ENCODE data around the gene DCXR. TPM values are rescaled to one million over a fixed set of nuclear protein-coding genes. Genes with fewer than 3 reads are reported as not detected.

DCXR gene
- total and polyA plus RNA-seq, 2 of the 13 experiments (the other 11 are each of a cell fraction or from before 2014, with no cell fraction given) = 287 to 311 TPM

DNA sequence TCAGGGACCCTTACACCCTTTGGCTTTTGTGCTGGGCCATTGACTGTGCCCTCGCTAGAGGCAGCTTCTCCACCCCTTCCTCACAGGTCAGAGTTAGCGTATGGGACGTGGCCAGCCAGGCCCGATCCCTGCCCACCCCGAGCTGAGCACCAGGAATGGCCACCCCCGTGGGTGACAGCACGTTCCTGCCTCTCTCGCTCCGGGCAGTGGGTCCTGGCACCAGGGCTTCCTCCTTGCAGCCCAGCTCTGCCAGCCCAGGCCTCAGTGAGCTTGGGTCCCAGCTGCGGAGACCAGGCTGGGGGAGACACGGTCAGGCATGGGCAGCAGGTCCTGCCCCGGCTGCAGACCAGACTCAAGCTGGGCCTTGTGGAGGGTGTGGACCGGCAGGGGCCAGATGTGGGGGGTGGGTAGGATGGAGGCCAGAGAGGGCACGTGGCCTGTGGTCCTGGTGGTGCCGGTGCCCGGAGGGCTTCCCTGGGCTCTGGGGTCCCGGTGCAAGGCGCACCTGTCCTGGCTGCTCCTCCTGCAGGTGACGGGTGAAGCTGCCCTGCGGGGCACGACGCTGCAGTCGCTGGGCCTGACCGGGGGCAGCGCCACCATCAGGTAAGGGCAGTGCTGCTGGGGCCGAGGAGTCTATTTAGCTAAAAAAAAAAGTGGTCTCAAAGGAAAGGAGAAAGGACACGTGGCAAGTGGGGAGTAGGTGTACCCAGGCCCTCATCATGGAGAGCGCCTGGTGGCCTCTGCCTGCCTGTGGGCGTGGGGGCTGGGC lies 41.9 kb downstream of the DCXR start (continued):
- TF ChIP-seq ZBTB49 (CRISPR knock-in tag; IDR thresholded peaks at IDR 0.05; ENCODE audit: borderline replicate concordance) (no peak), NR2C2 (CRISPR knock-in tag; IDR thresholded peaks at IDR 0.05; ENCODE audit: borderline replicate concordance) (no peak), KLF6 (CRISPR knock-in tag; IDR thresholded peaks at IDR 0.05) (no peak; the same call in 1 of the 2 replicates), XBP1 (CRISPR knock-in tag; IDR thresholded peaks at IDR 0.05) (no peak), THAP7 (CRISPR knock-in tag; IDR thresholded peaks at IDR 0.05) (no peak), THYN1 (CRISPR knock-in tag; IDR thresholded peaks at IDR 0.05; ENCODE audit: borderline replicate concordance, low read depth) (no peak), SKI (IDR thresholded peaks at IDR 0.05; ENCODE audit: partially characterized antibody) (no peak), TFDP1 (CRISPR knock-in tag; IDR thresholded peaks at IDR 0.05; ENCODE audit: borderline replicate concordance) (peak; percentile 48), JARID2 (CRISPR knock-in tag; IDR thresholded peaks at IDR 0.05; ENCODE audit: insufficient replicate concordance) (peak; percentile 19), NFE2L2 (IDR thresholded peaks at IDR 0.05; ENCODE audit: low read length) (no peak), ZNF281 (CRISPR knock-in tag; IDR thresholded peaks at IDR 0.05; ENCODE audit: borderline replicate concordance) (peak; percentile 32; the same call in 1 of the 2 replicates), SCMH1 (CRISPR knock-in tag; IDR thresholded peaks at IDR 0.05; ENCODE audit: borderline replicate concordance) (no peak), MED1 (CRISPR knock-in tag; IDR thresholded peaks at IDR 0.05) (peak; percentile 68), ZNF292 (CRISPR knock-in tag; IDR thresholded peaks at IDR 0.05; ENCODE audit: borderline replicate concordance, low read depth) (no peak), SNRNP70 (IDR thresholded peaks at IDR 0.05; ENCODE audit: low read depth, low read length) (no peak), HNF4G (IDR thresholded peaks at IDR 0.05; ENCODE audit: borderline replicate concordance, low read depth, low read length) (no peak), HNF4G (CRISPR knock-in tag; IDR thresholded peaks at IDR 0.05; ENCODE audit: borderline replicate concordance, low read depth) (peak; percentile 33; the same call in 1 of the 2 replicates), ZNF678 (CRISPR knock-in tag; IDR thresholded peaks at IDR 0.05) (no peak), HOXA9 (CRISPR knock-in tag; IDR thresholded peaks at IDR 0.05; ENCODE audit: borderline replicate concordance) (peak; percentile 55), EED (CRISPR knock-in tag; IDR thresholded peaks at IDR 0.05) (peak; percentile 88), ZNF225 (CRISPR knock-in tag; IDR thresholded peaks at IDR 0.05) (peak; percentile 86; the same call in 1 of the 2 replicates)
- TF ChIP-seq, protein P1, sequence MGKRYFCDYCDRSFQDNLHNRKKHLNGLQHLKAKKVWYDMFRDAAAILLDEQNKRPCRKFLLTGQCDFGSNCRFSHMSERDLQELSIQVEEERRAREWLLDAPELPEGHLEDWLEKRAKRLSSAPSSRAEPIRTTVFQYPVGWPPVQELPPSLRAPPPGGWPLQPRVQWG (CRISPR knock-in tag; IDR thresholded peaks at IDR 0.05; ENCODE audit: borderline replicate concordance, low read depth) = no peak
